GM20000 (cell line): Measurements from ENCODE around the gene PIGH.

ENCODE experiments used
- DNase-seq: peaks from one replicate; pipeline ENCODE4 v3.0.0; 2012; ENCODE audit warnings: low spot score
- CTCF ChIP-seq: IDR thresholded peaks from 2 replicates; pipeline ENCODE4 v1.5.1; 2012; ENCODE audit warnings: mild to moderate bottlenecking, control low read depth; ENCODE audit errors: extremely low read depth, missing control alignments

Gene PIGH

GRCh38 chr14:67577909-67578749 is 21.9 kb downstream of the PIGH start:
- TF ChIP-seq CTCF = no peak
- no peak for DNase-seq

DNA sequence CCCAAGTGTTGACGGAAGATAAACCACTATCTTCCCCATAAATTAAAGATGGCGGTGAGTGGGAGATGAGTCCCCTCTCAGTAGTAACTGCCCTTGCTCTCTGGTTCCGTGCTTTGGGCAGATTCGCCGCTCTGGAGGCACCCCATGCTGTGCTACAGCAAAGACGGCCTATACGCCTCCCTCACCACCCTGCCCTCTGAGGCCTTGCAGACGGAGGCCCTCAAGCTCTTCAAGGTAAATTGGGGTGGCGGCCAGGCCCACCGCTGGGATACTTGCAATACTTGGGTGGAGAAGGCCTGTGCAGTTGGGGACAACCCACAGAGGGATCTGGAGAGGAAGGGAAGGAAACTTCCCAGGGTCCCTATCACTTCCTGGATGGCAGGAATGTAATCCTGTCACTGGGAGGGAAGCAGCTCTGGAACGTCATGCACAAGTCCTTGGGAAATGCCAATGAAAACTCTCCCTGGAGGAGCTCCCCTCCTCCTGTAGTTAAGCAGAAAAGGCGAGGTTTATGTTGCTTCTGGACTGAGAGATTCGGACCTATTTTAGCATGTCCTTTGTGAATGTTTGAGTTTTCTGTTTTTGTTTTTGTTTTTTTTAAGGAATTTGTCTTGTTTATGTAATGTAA is 22.8 kb downstream of the PIGH start:
- no peak for TF ChIP-seq CTCF
- no peak for DNase-seq

- DNase-seq = no peak
These were observed 23.7 kb downstream of the PIGH start for GRCh38 chr14:67576216-67576955.

DNA sequence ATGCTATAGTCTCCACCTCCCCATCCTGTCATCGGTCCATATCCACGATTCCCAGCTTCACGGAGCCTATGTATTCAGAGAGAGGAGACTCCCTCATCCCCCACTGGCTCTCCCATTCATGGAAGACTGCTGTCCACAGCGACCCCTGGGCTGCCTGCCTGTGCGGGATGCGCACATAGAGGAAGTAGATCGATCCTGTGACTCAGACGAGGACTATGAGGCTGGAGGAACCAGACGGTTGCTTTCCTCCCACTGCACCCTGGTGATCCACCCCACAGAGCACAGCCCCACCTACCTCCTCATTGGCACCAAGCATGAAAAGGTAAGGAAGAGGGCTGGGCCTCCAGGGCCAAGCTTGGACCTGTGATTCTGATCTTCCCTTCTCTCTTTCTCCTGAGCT is 24.4 kb downstream of the PIGH start:
- DNase-seq = no peak
- TF ChIP-seq CTCF = no peak

More at GRCh38 chr14:67576216-67576955, 23.7 kb downstream of the PIGH start:
- no peak for TF ChIP-seq CTCF

DNA sequence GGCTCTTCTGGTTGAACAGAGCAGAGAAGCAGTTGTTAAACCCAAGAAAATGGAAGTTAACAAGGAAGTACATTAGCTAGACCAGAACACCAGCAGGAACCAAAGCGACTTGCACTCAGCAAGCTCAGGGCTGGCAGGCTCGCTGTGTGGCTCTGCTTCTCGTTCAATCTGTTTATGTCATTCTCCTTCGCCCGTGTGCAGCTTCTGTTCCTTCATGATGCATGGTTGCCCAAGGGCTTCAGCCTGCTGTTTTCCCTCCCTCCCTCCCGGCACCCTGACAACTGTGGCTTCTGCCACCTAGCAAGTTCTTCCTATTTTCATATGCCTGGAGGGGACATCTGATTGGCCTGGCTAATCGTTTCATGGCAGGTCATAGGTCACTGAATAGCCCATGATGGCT is 25.3 kb downstream of the PIGH start:
- TF ChIP-seq CTCF = no peak
- DNase-seq = no peak

GRCh38 chr14:67574156-67574555 is 25.9 kb downstream of the PIGH start:
- no peak for DNase-seq
- TF ChIP-seq CTCF = no peak
